Measurements from ENCODE around the gene ADCY2. TPM values are rescaled to one million over a fixed set of nuclear protein-coding genes. Genes with fewer than 3 reads are reported as not detected.

Gene ADCY2
- total RNA-seq, 2 experiments from 2014 or later = not detected

- Mint-ChIP-seq H3K9me3 (no peaks in the 10 kb centered on the region), H3K27me3 (peaks cover 2% of the 10 kb centered on the region), H3K36me3 (ENCODE audit: low read depth) (no peaks in the 10 kb centered on the region), H3K4me1 (ENCODE audit: low read depth) (no peaks in the 10 kb centered on the region), H3K27ac (no peak overlapping the region), H3K4me3 (no peak overlapping the region)
- POLR2A ChIA-PET = no interaction called here
- ATAC-seq = no peak
- no peak for DNase-seq
- CTCF ChIA-PET = no interaction called here
- intact Hi-C loops (cut with micrococcal nuclease) = no loop called here
- no peak for TF ChIP-seq CTCF (IDR thresholded peaks at IDR 0.05)
Observed at GRCh38 chr5:7680260-7680659, 284.3 kb downstream of the ADCY2 start.

DNA sequence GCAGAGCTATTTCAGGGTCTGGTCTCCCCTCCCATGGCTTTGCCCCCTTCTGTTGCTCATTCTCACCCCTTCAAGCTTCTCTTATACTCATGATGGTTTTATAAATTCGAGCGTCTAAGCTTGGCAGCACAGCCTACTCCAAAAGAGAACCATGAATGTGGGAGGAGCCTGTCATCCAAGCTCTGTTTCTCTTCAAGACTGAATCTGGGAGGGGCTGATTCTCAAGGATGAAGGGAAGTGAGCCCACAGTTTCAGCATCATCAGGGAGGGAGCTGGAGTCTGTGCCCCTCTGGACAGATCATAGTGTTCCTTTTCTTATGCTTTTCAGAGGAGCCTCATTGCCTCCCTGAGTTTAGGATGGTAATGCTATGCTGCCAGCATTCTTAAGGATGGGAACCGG is 286.4 kb downstream of the ADCY2 start:
- intact Hi-C loops (cut with micrococcal nuclease) = no loop called here
- Mint-ChIP-seq H3K36me3 (ENCODE audit: low read depth) (no peaks in the 10 kb centered on the region), H3K27me3 (peaks cover 2% of the 10 kb centered on the region), H3K9me3 (no peaks in the 10 kb centered on the region), H3K27ac (no peak overlapping the region), H3K4me3 (no peak overlapping the region), H3K4me1 (ENCODE audit: low read depth) (no peaks in the 10 kb centered on the region)
- POLR2A ChIA-PET = no interaction called here
- ATAC-seq (no peak), DNase-seq (no peak)
- no peak for TF ChIP-seq CTCF (IDR thresholded peaks at IDR 0.05)
- CTCF ChIA-PET = no interaction called here

GRCh38 chr5:7683753-7684152 is 287.8 kb downstream of the ADCY2 start:
- Mint-ChIP-seq H3K27ac (no peak overlapping the region), H3K9me3 (no peaks in the 10 kb centered on the region), H3K4me1 (ENCODE audit: low read depth) (no peaks in the 10 kb centered on the region), H3K36me3 (ENCODE audit: low read depth) (no peaks in the 10 kb centered on the region), H3K4me3 (no peak overlapping the region), H3K27me3 (peaks cover 2% of the 10 kb centered on the region)
- intact Hi-C loops (cut with micrococcal nuclease) = no loop called here
- CTCF ChIA-PET = no interaction called here
- ATAC-seq = no peak
- TF ChIP-seq CTCF (IDR thresholded peaks at IDR 0.05) = no peak
- DNase-seq = no peak
- POLR2A ChIA-PET = no interaction called here

DNA sequence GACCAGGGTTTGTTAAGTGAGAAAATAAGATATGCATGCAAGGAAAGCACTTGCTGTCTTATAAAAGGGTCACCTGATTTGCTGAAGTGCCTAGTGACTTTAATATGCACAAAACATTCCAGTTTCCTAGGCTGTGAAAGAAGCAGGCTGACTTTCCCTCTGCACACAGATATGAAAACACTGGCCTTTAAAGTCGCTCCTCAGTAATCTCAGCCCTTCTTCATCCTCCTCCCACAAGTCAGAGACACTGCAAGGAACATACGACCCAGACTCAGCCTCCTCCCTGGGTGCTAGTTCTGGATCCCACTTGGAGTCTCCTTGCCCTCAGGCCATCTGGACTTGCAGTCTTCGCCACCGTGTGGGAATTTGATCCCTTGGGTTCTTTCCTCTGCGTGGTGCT is 288.9 kb downstream of the ADCY2 start:
- Mint-ChIP-seq H3K27ac (no peak overlapping the region), H3K36me3 (ENCODE audit: low read depth) (no peaks in the 10 kb centered on the region), H3K27me3 (peaks cover 2% of the 10 kb centered on the region), H3K4me1 (ENCODE audit: low read depth) (no peaks in the 10 kb centered on the region), H3K4me3 (no peak overlapping the region), H3K9me3 (no peaks in the 10 kb centered on the region)
- no peak for TF ChIP-seq CTCF (IDR thresholded peaks at IDR 0.05)
- no peak for ATAC-seq
- POLR2A ChIA-PET = interaction anchor here (0.5 kb wide), 1 partner anchor 189 kb away, joined by 3 read pairs; no protein-coding TSS in a partner anchor
- DNase-seq = no peak
- intact Hi-C loops (cut with micrococcal nuclease) = no loop called here
- CTCF ChIA-PET = no interaction called here

GRCh38 chr5:7686794-7687193 is 290.9 kb downstream of the ADCY2 start:
- CTCF ChIA-PET = no interaction called here

More at GRCh38 chr5:7686794-7687193, 290.9 kb downstream of the ADCY2 start:
- Mint-ChIP-seq H3K4me3 (no peak overlapping the region), H3K27me3 (peaks cover under 1% of the 10 kb centered on the region), H3K36me3 (ENCODE audit: low read depth) (no peaks in the 10 kb centered on the region), H3K27ac (no peak overlapping the region), H3K4me1 (ENCODE audit: low read depth) (no peaks in the 10 kb centered on the region), H3K9me3 (no peaks in the 10 kb centered on the region)
- intact Hi-C loops (cut with micrococcal nuclease) = no loop called here
- ATAC-seq (no peak), DNase-seq (no peak)
- TF ChIP-seq CTCF (IDR thresholded peaks at IDR 0.05) = no peak
- POLR2A ChIA-PET = no interaction called here

Data from activated CD8-positive, alpha-beta T cell treated with anti-CD3 and anti-CD28 coated beads for 36 hours (primary cell).